Inflammatory macrophage treated with lipopolysaccharide for 1 hour (primary cell): ENCODE data around the gene EIF3CL.
"Not testable (repeated sequence)": the region's sequence is repeated elsewhere in the genome, so short reads cannot be mapped to it uniquely, and the experiment has no call there.

ENCODE experiments used
- DNase-seq, 2 donors: peaks; one replicate each; pipeline ENCODE4 v3.0.0-alpha.2; 2020 to 2022

EIF3CL gene, protein sequence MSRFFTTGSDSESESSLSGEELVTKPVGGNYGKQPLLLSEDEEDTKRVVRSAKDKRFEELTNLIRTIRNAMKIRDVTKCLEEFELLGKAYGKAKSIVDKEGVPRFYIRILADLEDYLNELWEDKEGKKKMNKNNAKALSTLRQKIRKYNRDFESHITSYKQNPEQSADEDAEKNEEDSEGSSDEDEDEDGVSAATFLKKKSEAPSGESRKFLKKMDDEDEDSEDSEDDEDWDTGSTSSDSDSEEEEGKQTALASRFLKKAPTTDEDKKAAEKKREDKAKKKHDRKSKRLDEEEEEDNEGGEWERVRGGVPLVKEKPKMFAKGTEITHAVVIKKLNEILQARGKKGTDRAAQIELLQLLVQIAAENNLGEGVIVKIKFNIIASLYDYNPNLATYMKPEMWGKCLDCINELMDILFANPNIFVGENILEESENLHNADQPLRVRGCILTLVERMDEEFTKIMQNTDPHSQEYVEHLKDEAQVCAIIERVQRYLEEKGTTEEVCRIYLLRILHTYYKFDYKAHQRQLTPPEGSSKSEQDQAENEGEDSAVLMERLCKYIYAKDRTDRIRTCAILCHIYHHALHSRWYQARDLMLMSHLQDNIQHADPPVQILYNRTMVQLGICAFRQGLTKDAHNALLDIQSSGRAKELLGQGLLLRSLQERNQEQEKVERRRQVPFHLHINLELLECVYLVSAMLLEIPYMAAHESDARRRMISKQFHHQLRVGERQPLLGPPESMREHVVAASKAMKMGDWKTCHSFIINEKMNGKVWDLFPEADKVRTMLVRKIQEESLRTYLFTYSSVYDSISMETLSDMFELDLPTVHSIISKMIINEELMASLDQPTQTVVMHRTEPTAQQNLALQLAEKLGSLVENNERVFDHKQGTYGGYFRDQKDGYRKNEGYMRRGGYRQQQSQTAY

DNA sequence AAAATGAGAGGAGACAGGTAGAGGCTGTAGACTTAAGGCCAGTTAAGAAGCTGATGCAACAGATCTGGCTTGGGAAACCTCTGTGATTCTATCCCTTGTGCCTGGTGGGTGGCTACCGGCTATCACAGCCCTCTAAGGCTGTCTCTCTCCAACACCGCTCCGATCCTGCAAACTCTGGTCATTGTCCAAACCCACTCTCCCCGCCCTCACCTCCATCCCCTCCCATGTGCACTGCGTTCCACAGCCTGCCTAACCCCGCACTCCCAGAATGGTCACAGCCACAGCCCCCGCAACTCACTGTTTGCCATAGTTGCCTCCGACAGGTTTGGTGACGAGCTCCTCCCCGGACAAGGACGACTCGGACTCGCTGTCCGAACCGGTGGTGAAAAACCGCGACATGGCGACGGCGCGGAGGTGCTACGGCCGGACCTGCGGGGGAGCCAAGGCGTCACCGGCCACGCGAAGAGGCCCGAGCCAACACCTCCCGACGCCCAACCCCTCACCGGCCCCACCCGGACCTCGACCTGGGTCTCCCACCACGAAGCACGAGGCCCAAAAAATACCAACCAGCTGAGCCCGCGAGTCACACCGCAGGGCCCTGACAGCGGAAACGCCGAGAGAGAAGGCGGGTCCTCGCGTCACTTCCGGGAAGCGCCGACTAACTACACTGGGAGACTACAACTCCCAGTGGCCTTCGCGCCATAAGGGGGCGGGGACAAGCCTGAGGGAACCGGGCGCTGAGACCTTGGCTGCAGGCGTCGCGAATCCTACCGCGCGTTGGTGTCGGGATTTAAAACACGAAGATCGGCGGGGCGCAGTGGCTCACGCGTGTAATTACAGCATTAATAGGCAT is at the start of gene EIF3CL:
EIF3CL (minus strand) TSS at position 622 of the 853 bp plus-strand sequence; CDS start at position 399, 223 bp downstream.
- not testable (repeated sequence) for DNase-seq

- DNase-seq: not testable (repeated sequence)
Measured at GRCh38 chr16:28447081-28447480, 43.4 kb upstream of the EIF3CL start.

GRCh38 chr16:28446388-28446787 is 42.7 kb upstream of the EIF3CL start:
- DNase-seq: not testable (repeated sequence)

DNA sequence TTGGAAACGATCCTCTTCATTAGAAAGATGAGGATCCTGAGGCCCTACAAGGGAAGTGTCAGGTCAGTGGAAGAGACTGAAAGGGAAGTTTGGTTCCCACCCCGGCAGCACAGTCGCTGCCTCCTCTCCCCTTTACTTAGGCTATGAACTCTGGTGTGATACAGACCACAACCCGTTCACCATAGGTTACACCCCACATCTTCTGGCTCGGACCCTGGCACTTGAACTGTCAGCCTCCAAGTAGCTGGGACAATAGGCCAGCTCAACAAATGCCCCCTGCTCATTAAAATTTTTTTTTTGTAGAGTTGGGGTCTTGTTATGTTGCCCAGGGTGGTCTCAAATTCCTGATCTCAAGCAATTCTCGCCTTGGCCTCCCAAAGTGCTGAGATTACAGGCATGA is 40.3 kb upstream of the EIF3CL start:
- DNase-seq: not testable (repeated sequence)

- not testable (repeated sequence) for DNase-seq
Measured at GRCh38 chr16:28438899-28439298, 35.3 kb upstream of the EIF3CL start.

DNA sequence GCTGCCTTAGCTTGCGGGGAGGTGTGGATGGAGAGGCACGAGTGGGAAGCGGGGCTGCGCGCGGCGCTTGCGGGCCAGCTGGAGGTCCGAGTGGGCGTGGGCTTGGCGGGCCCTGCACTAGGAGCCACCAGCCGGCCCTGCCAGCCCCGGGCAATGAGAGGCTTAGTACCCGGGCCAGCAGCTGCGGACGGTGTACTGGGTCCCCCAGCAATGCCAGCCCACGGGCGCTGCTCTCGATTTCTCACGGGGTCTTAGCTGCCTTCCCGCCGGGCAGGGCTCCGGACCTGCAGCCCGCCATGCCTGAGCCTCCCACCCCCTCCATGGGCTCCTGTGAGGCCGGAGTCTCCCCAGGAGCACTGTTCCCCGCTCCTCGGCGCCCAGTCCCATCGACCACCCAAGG is 31.7 kb upstream of the EIF3CL start:
- not testable (repeated sequence) for DNase-seq

DNA sequence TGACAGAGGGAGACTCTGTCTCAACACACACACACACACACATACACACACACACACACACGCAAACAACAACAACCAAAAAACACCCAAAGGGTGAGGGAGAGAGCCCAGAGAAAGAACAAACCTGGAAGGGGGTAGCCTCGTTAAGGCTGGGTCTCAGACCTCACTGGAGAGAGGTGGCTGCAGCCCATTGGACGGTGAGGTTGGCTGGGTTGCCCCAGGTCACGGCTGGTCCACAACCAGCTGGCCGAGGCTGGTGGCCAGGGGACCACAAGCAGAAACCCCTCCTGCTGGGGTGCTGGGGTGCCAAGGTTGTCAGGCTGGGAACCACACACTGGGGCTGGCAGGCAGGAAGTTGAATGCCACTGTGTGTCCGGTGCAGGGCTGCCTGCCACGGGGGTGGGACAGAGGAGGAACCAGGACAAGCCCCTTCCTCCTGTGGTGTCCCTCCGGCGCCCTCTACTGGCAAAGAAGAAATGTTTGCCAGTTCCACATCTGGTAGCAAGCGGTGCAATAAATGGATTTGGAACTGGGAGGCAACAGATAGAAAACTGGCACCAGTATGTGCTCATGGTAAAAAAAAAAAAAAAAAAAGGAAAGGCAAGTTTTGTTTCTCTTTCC is 22.5 kb upstream of the EIF3CL start:
- not testable (repeated sequence) for DNase-seq

DNA sequence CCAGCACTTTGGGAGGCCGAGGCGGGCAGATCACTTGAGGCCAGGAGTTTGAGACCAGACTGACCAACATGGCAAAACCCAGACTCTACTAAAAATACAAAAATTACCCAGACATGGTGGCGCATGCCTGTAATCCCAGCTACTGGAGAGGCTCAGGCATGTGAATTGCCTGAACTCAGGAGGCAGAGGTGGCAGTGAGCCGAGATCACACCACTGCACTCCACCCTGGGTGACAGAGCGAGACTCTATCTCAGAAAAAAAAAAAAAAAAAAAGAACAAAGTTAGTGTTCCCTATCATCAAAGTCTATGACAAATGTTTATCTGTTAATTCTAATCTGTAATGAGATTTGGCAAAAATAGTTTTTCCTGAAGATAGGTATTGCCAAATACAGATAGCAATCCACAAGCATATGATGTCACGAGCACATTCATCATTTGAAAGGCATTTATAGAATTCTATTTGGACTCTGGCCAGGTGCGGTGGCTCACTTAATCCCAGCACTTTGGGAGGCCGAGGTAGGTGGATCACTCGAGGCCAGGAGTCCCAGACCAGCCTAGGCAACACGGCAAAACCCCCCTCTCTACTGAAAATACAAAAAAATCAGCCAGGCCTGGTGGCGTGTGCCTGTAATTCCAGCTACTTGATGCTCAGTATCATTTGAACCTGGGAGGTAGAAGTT is 17.6 kb upstream of the EIF3CL start:
- DNase-seq: not testable (repeated sequence)

- DNase-seq: not testable (repeated sequence)
Measured at GRCh38 chr16:28417033-28417432, 13.4 kb upstream of the EIF3CL start.

DNA sequence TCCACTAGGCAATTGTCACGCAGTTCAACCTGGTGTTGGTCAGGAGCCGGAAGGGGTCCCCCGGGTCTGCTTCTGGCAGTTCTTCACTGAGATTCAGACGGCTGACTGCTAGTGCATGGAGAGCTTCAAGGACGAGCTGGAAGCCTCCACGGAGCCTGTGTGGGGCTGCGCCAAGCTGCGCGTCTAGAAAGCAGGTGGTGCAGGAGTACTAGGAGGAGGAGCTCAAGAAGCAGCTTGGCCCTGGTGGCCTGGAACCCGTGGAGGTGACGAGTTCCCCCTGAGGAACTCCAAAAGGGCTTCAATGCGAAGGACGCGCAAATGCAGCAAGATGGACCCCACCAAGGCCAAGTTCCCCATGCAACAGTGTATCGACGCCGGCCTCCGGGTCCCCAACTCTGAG is 10.9 kb upstream of the EIF3CL start:
- not testable (repeated sequence) for DNase-seq

- DNase-seq: not testable (repeated sequence)
Measured at GRCh38 chr16:28413585-28413984, 9.9 kb upstream of the EIF3CL start.

DNA sequence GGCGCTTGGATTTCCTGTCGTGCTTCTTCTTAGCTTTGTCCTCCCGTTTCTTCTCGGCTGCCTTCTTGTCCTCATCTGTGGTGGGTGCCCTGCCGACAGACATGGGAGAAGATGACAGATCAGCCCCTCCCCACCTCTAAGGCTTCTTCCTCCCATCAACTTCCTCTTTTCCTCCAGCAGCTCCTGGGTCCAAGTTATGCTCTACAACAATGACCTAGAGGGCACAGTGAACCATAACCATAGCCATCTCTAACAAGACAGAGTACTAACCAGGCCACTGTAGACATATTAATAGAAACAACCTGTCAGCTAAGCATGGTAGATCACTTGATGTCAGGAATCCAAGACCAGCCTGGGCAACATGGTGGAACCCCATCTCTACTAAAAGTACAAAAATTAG is 11.6 kb downstream of the EIF3CL start:
- DNase-seq: not testable (repeated sequence)

GRCh38 chr16:28382177-28382867 is 21.3 kb downstream of the EIF3CL start:
- not testable (repeated sequence) for DNase-seq

- DNase-seq: not testable (repeated sequence)
Measured at GRCh38 chr16:28377822-28378221, 25.8 kb downstream of the EIF3CL start.

DNA sequence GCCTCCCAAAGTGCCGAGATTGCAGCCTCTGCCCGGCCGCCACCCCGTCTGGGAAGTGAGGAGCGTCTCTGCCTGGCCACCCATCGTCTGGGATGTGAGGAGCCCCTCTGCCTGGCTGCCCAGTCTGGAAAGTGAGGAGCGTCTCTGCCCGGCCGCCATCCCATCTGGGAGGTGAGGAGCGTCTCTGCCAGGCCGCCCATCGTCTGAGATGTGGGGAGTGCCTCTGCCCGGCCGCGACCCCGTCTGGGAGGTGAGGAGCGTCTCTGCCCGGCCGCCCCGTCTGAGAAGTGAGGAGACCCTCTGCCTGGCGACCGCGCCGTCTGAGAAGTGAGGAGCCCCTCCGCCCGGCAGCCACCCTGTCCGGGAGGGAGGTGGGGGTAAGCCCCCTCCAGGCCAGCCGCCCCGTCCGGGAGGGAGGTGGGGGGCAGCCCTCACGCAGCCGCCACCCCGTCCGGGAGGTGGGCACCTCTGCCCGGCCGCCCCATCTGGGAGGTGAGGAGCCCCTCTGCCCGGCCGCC is 26.5 kb downstream of the EIF3CL start:
- DNase-seq: not testable (repeated sequence)

- not testable (repeated sequence) for DNase-seq
Measured at GRCh38 chr16:28375115-28375514, 28.5 kb downstream of the EIF3CL start.

GRCh38 chr16:28374281-28374680 is 29.4 kb downstream of the EIF3CL start:
- not testable (repeated sequence) for DNase-seq

- DNase-seq: not testable (repeated sequence)
Measured at GRCh38 chr16:28367926-28368325, 35.7 kb downstream of the EIF3CL start.

DNA sequence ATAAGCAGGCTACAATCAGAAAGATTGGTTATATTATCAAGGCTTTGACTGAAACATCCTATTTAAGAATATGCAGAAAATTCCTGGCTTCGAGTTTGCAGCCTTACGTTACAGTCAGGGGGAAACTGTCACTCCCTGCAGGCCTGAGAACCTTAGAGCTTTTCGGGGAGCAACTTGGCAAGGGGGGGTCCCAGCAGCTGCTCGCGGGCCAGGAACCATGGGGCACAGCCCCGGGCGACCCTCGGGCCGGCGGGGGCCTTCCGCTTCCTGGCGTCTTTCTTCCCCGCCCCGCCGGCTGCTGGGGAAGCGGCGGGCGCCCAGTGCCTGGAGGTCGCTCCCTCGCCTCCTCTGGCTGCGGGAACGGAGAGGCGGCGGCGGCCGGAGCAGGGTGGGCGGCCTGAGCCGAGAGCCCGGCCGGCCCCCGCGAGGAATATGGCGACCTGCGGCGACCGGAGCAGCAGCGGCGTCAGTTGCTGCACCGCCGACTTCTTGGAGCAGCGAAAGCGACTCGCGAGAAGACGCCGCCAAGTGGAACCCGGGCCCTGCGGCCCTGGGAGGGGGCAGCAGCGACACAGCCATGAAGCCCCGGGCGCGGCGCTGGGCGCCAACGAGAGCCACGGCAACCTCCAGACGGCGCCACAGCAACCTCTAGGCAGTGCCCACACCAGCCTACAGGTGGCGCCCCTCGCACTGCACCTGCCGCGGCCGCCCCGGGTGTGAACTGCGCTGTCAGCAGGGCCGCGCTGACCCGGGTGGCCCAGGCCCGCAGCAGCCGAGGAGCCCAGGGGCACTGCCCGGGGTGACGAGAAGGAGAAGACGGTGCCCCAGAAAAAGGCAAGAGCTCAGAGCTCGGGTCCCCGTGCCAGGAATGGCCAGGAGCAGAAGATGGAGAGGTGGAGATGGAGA is 39.1 kb downstream of the EIF3CL start:
- DNase-seq: not testable (repeated sequence)
